Measurements from ENCODE around the gene USP54.
A peak's percentile ranks its signal among the peaks of the same experiment; 100 is the strongest.

The USP54 gene

GRCh38 chr10:73537288-73537687, 53.9 kb downstream of the USP54 start:
- H3K4me3 ChIP-seq (ENCODE audit: low read depth, low read length) = no peak overlapping the region
- DNase-seq (ENCODE audit: low read depth, low spot score) = no peak
- in situ Hi-C loops (cut with HindIII; ENCODE audit: low sequenced_read_pairs) = no loop called here
- no peak for TF ChIP-seq CTCF (IDR thresholded peaks at IDR 0.05; ENCODE audit: low read depth, low read length)

GRCh38 chr10:73534857-73535256, 56.3 kb downstream of the USP54 start:
- no peak overlapping the region for H3K4me3 ChIP-seq (ENCODE audit: low read depth, low read length)
- no peak for TF ChIP-seq CTCF (IDR thresholded peaks at IDR 0.05; ENCODE audit: low read depth, low read length)
- no peak for DNase-seq (ENCODE audit: low read depth, low spot score)
- in situ Hi-C loops (cut with HindIII; ENCODE audit: low sequenced_read_pairs) = no loop called here

GRCh38 chr10:73529089-73529832, 61.9 kb downstream of the USP54 start:
- TF ChIP-seq CTCF (IDR thresholded peaks at IDR 0.05; ENCODE audit: low read depth, low read length) = peak; percentile 75
- peak; percentile 78 for DNase-seq (ENCODE audit: low read depth, low spot score)
- in situ Hi-C loops (cut with HindIII; ENCODE audit: low sequenced_read_pairs) = no loop called here
- no peak overlapping the region for H3K4me3 ChIP-seq (ENCODE audit: low read depth, low read length)

GRCh38 chr10:73522263-73522662, 68.9 kb downstream of the USP54 start:
- no peak overlapping the region for H3K4me3 ChIP-seq (ENCODE audit: low read depth, low read length)
- DNase-seq (ENCODE audit: low read depth, low spot score) = no peak
- in situ Hi-C loops (cut with HindIII; ENCODE audit: low sequenced_read_pairs) = no loop called here
- TF ChIP-seq CTCF (IDR thresholded peaks at IDR 0.05; ENCODE audit: low read depth, low read length) = no peak

GRCh38 chr10:73519336-73519735, 71.8 kb downstream of the USP54 start:
- DNase-seq (ENCODE audit: low read depth, low spot score) = no peak
- in situ Hi-C loops (cut with HindIII; ENCODE audit: low sequenced_read_pairs) = no loop called here
- no peak overlapping the region for H3K4me3 ChIP-seq (ENCODE audit: low read depth, low read length)
- no peak for TF ChIP-seq CTCF (IDR thresholded peaks at IDR 0.05; ENCODE audit: low read depth, low read length)

- no peak for DNase-seq (ENCODE audit: low read depth, low spot score)
- no peak overlapping the region for H3K4me3 ChIP-seq (ENCODE audit: low read depth, low read length)
- no peak for TF ChIP-seq CTCF (IDR thresholded peaks at IDR 0.05; ENCODE audit: low read depth, low read length)
- in situ Hi-C loops (cut with HindIII; ENCODE audit: low sequenced_read_pairs) = no loop called here
Observed at GRCh38 chr10:73517166-73517888, 73.8 kb downstream of the USP54 start.
